Keratinocyte (primary cell): ENCODE measurements around the gene SNPH. TPM values are rescaled to one million over a fixed set of nuclear protein-coding genes. Genes with fewer than 3 reads are reported as not detected.

Experiments
- DNase-seq: peaks from one replicate; pipeline ENCODE4 v3.0.0-alpha.2; 2011; ENCODE audit warnings: low read depth, missing footprints, low spot score
- FAIRE-seq: peaks from 2 replicates; lab custom pipeline; 2011; peaks lifted over from hg19 to GRCh38; lab: Jason Lieb, UNC
- H2AFZ ChIP-seq: 2 replicates; pipeline ENCODE4 v1.6.0; 2012; ENCODE audit warnings: low read length, control low read depth, inconsistent platforms; ENCODE audit not compliant: control insufficient read depth
- H3K27ac ChIP-seq: 2 replicates; pipeline ENCODE4 v1.5.1; 2011; ENCODE audit warnings: low read length; ENCODE audit not compliant: control insufficient read depth, insufficient read depth
- H3K27me3 ChIP-seq: 3 replicates; pipeline ENCODE4 v1.6.0; 2011; ENCODE audit warnings: low read length; ENCODE audit not compliant: control insufficient read depth, insufficient read depth; ENCODE audit errors: extremely low read depth
- H3K36me3 ChIP-seq, 2 experiments: 2 replicates in 1 of 2; 3 replicates in 1 of 2; pipeline ENCODE4 v1.5.1; 2011; ENCODE audit warnings: low read length in 2 of 2, mild to moderate bottlenecking in 1 of 2; ENCODE audit not compliant: control insufficient read depth in 2 of 2, insufficient read depth in 2 of 2; ENCODE audit errors: extremely low read depth in 1 of 2
- H3K4me1 ChIP-seq: 3 replicates; pipeline ENCODE4 v1.5.1; 2011; ENCODE audit warnings: low read length; ENCODE audit not compliant: control insufficient read depth, insufficient read depth; ENCODE audit errors: extremely low read depth
- H3K4me2 ChIP-seq: 3 replicates; pipeline ENCODE4 v1.6.0; 2011; ENCODE audit warnings: low read depth, low read length; ENCODE audit not compliant: control insufficient read depth, insufficient read depth; ENCODE audit errors: extremely low read depth
- H3K4me3 ChIP-seq, 3 experiments: fragments of 200-600 bp in 1 of 3; sonication (generic) in 1 of 3; 2 replicates in 2 of 3; 3 replicates in 1 of 3; pipeline ENCODE4 v1.5.1; 2011 to 2016; ENCODE audit warnings: low read length in 3 of 3, mild to moderate bottlenecking in 3 of 3, control low read depth in 2 of 3, inconsistent platforms in 1 of 3, low read depth in 1 of 3, mixed read lengths in 1 of 3, mixed run types in 1 of 3, moderate library complexity in 1 of 3; ENCODE audit not compliant: control insufficient read depth in 2 of 3, insufficient read depth in 2 of 3; ENCODE audit errors: extremely low read depth in 1 of 3
- H3K79me2 ChIP-seq: 2 replicates; pipeline ENCODE4 v1.6.0; 2012; ENCODE audit warnings: low read length; ENCODE audit not compliant: control insufficient read depth, insufficient read depth
- H3K9ac ChIP-seq: 3 replicates; pipeline ENCODE4 v1.6.0; 2011; ENCODE audit warnings: low read length; ENCODE audit not compliant: control insufficient read depth, insufficient read depth; ENCODE audit errors: extremely low read depth
- H3K9me1 ChIP-seq: 3 replicates; pipeline ENCODE4 v1.6.0; 2011; ENCODE audit warnings: low read length; ENCODE audit not compliant: control insufficient read depth, insufficient read depth; ENCODE audit errors: extremely low read depth
- H3K9me3 ChIP-seq: 2 replicates; pipeline ENCODE4 v1.5.1; 2012; ENCODE audit warnings: low read depth, low read length; ENCODE audit not compliant: control insufficient read depth
- H4K20me1 ChIP-seq: 3 replicates; pipeline ENCODE4 v1.6.0; 2011; ENCODE audit warnings: low read length; ENCODE audit not compliant: control insufficient read depth, insufficient read depth; ENCODE audit errors: extremely low read depth
- CTCF ChIP-seq, 3 experiments: IDR thresholded peaks in 1 of 3; conservative IDR thresholded peaks in 1 of 3; optimal IDR thresholded peaks in 1 of 3; 2 replicates in 2 of 3; 3 replicates in 1 of 3; pipeline versions ENCODE3 to v1.5.1; 2011; ENCODE audit warnings: low read length in 3 of 3, mild to moderate bottlenecking in 3 of 3, moderate library complexity in 2 of 3, control low read depth in 1 of 3, inconsistent platforms in 1 of 3; ENCODE audit not compliant: insufficient read depth in 2 of 3; ENCODE audit errors: extremely low read depth in 1 of 3
- EZH2 ChIP-seq: IDR thresholded peaks from one replicate; pipeline ENCODE4 v1.6.1; 2012; ENCODE audit warnings: inconsistent platforms, mild to moderate bottlenecking, low read length, moderate library complexity
- dilution Hi-C: fragments of 300-500 bp; cut with MboI; formaldehyde crosslinking; loops from one replicate; pipeline ENCODE4 v1.7.0; 2020; ENCODE audit warnings: low sequenced_read_pairs; ENCODE audit not compliant: extremely low pct_ligation_motif_present
- polyA plus RNA-seq, 5 experiments: library from polyadenylated mRNA; depleted of rRNA in 3 of 5; stranded (reverse) in 3 of 5; stranded (forward) in 1 of 5; unstranded in 1 of 5; fragments of >200 nt; gene quantifications; 1 replicate in 1 of 5; 2 replicates in 3 of 5; 3 replicates in 1 of 5; pipeline versions ENCODE4 v1.2.1 to v1.2.3, GENCODE V29; 2011 to 2012; ENCODE audit warnings: missing spikeins in 2 of 5, low read depth in 1 of 5, low replicate concordance in 1 of 5

SNPH gene
- polyA plus RNA-seq, 1 donor (not counting 4 experiments of a cell fraction or from before 2014, with no cell fraction given) = 1.3 TPM

- peak overlapping the region; percentile 65 to 92 (median 80) for H3K4me3 ChIP-seq
- DNase-seq (no peak), FAIRE-seq (no peak)
- TF ChIP-seq CTCF (optimal IDR thresholded peaks at IDR 0.05 in 1 of 3, IDR thresholded peaks at IDR 0.05 in 1 of 3, conservative IDR thresholded peaks at IDR 0.05 in 1 of 3; ENCODE audit: extremely low read depth in 1 of 3, insufficient read depth in 2 of 3, low read length in 3 of 3) (no peak), EZH2 (no peak)
- peaks cover 58% of the 10 kb centered on the region for H3K4me1 ChIP-seq
- peaks cover 0 to 1% of the 10 kb centered on the region in 2 experiments for H3K36me3 ChIP-seq
- peaks cover 41% of the 10 kb centered on the region for H3K79me2 ChIP-seq
- H3K9me1 ChIP-seq = peaks cover 2% of the 10 kb centered on the region
- H2AFZ ChIP-seq = peak overlapping the region; percentile 68
- no peaks in the 10 kb centered on the region for H3K9me3 ChIP-seq
- H3K27ac ChIP-seq = peak overlapping the region; percentile 99
- dilution Hi-C loops = no loop called here
- H3K27me3 ChIP-seq = no peaks in the 10 kb centered on the region
- peak overlapping the region; percentile 96 for H3K4me2 ChIP-seq
- peak overlapping the region; percentile 100 for H3K9ac ChIP-seq
- H4K20me1 ChIP-seq = no peaks in the 10 kb centered on the region
These were observed 58.6 kb downstream of the SNPH start for GRCh38 chr20:1324598-1325172.

GRCh38 chr20:1325173-1326030 is 59.3 kb downstream of the SNPH start:
- dilution Hi-C loops = no loop called here
- Histone ChIP-seq H3K4me2 (peak overlapping the region; percentile 96), H3K27ac (peak overlapping the region; percentile 99), H3K4me3 (peak overlapping the region; percentile 65 to 92 (median 80)), H3K9ac (peak overlapping the region; percentile 100), H3K79me2 (peaks cover 47% of the 10 kb centered on the region), H3K27me3 (no peaks in the 10 kb centered on the region), H3K36me3 (no peaks in the 10 kb centered on the region), H4K20me1 (no peaks in the 10 kb centered on the region), H3K9me1 (peaks cover 2% of the 10 kb centered on the region), H3K4me1 (peaks cover 65% of the 10 kb centered on the region), H3K9me3 (no peaks in the 10 kb centered on the region), H2AFZ (peak overlapping the region; percentile 68)
- FAIRE-seq (peak; percentile 93), DNase-seq (no peak)
- TF ChIP-seq CTCF (optimal IDR thresholded peaks at IDR 0.05 in 1 of 3, IDR thresholded peaks at IDR 0.05 in 1 of 3, conservative IDR thresholded peaks at IDR 0.05 in 1 of 3; ENCODE audit: extremely low read depth in 1 of 3, insufficient read depth in 2 of 3, low read length in 3 of 3) (no peak), EZH2 (no peak)
